Left lobe of liver (tissue), 2 donors: ENCODE measurements around the gene TMEM229B. TPM values are rescaled to one million over a fixed set of nuclear protein-coding genes. Genes with fewer than 3 reads are reported as not detected.

Source experiments
- ATAC-seq: fragments of 200-7000 bp; cut with Tn5 transposase; one replicate; pipeline ENCODE4 v1.9.1; 2020; ENCODE audit warnings: mild to moderate bottlenecking, moderate library complexity
- DNase-seq: peaks from one replicate; pipeline ENCODE4 v3.0.0-alpha.2; 2020; ENCODE audit warnings: low spot score
- total RNA-seq: library from RNA; stranded (reverse); gene quantifications from one replicate; pipeline ENCODE4 v1.2.1, GENCODE V29; 2021
- donor health status: DM: no; HTN: no; CAD: no; lungs with moderate emphysema.
- donor health status: DM: no; HTN: yes; CAD: no.

The TMEM229B gene
- total RNA-seq, 1 donor from 2014 or later = 0.93 TPM

DNA sequence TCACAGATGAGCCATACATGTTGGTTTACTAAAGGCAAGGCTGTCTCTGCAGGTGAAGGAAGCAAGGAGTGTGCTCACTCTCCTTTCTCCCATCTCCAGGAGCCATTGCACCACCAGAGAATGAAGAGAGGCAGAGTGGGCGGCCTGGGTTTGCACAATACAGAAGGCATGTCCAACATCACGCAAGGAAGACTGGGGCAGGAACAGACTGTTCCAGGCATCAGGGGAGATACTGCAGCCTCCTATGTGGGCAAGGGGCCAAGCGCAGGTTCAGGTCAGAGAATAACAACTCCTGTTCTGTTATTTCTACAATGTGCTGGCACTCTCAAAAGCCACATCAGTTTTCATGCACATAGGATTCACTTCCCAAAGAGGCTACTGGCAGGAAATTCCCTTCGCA, 1.7 kb upstream of the TMEM229B start:
- ATAC-seq = no peak

DNA sequence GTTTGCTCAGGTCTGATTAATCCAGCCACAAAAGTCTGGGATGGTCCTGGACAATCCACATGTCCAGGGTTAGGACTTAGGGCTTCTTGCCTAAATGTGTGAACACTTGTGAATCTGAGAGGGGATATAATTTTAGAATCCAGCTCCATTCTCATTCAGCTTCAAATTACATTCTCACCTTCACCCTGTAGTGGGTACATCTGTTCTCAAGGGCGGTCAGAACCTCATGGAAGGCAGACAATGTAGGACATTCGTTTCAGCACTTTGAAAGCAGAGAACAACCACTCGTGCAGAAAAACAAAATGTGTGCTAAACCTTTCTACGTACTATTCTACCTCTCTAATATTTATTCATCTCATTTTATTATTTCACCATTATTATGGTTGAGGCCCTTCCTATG, 1.2 kb downstream of the TMEM229B start:
- ATAC-seq (no peak), DNase-seq (no peak)

More for the DNA sequence above, 1.7 kb upstream of the TMEM229B start:
- DNase-seq = no peak

DNA sequence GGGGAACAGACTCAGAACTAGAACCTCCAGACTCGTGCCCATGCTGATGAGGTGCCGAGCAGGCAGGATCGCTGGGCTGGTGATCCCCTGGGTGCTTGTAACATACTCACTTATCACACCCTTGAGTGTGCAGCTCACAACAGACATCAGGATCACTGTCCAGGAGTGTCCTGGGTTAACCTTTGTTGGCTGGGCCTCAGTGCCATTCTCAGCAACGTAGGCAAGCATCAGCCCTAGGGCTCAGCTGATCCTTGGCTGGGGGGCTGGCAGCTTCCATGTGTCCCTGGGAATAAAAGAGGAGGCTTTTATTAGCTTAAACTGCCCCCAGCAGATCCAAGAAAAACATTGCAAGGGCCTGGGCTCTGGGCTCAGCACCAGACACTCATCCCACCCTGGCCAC, 1.6 kb downstream of the TMEM229B start:
- DNase-seq (no peak), ATAC-seq (no peak)

DNA sequence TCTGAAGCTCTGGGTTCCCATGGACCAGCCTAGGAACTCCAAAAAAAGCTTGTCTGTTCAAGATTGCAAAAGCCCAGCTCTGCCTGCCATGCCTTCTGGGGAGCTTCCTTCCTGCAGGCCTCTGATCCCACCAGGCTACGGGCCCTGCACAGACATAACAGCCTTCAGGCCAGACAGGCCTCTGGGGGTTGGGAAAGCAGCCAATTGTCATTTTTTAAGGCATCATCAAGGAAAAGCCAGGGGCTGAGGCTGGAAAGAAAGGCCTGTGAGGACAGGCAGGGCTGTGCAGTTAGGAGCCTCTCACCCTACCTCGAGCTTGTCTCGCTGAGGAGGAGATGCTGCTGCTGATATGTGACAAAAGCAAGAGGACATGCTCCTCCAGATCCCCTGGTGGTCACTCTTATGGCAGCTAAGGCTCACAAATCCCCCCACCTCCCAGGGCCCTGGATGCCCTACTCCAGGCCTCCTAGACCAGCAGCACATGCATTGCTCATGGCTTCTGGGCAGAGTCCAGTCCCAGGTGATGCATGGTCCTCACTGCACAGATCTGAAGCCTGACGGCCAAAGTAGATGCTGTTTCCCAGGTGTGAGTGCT, 2.9 kb downstream of the TMEM229B start:
- no peak for DNase-seq
- peak; percentile 46 for ATAC-seq

DNA sequence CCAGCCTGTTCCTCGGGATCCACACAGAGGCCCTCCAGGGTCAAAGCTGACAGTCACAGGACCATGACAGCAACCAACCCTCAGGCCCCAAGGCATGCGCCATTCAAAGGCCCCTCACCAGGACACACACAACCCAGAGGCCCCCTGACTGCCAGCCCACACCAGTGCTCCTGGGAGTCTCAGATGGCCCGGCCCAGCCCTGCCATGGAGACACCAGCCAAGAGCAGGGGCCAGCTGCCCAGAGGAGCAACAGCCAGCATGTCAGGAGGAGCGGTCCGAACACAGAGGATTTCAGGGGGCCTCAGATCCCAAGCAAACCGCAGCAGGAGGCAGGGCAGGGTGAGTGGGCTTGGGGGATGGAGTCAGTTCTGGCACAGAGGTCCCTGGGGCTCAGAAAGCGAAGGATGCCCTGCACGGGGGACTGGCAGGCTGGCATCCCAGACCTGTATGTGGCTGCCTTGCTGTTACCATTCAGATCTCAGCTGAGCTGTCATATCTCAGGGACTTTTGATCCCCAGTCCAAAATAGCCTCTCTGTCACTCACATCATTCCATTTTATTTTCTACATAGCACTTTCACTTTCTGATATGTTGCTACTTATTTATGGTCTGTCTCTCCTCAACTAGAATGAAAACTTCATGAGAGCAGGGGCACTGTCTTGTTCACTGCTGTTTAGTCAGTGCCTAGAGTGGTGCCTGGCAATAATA, 4.8 kb downstream of the TMEM229B start:
- no peak for ATAC-seq
- DNase-seq = no peak

DNA sequence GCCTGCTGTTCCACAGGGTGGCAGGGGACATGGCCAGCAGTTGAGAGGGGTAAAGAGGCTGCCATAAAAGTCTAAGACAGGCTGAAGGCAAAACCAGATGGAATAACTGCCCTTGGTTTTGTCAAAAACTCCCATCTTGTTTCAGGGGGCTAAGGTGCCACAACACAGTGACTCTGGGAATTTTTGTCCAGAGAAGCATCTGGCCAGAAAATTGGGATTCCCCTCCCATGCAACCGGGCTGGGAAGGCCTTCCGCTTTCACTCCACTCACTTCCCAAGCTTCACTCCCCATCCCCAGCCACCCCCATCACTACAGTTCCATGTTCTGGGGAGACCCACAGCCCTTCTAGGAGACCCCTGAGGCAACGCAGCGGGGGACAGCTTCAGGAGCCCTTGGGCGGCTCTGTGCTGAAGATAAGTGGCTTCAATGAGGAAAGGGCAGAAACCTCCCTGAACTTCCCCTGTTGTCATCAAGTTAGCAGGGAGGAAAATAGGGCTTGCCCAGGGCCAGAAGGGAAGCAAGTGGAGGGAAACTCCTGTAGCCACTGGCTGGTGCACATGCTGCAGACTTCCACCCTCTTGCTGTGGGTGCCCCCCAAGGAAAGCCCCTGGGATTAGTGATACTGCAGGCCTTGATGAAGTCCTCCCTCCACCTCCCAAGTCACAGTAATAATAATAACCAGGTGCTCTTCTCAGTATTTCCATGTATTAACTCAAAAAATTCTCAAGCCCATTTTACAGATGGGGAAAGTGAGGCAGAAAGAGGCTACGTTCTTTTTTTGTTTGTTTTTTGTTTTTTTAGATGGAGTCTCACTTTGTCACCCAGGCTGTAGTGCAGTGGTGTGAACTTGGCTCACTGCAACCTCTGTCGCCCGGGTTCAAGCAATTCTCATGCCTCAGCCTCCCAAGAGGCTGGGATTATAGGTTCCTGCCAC, 6.0 kb downstream of the TMEM229B start:
- DNase-seq = no peak
- no peak for ATAC-seq

DNA sequence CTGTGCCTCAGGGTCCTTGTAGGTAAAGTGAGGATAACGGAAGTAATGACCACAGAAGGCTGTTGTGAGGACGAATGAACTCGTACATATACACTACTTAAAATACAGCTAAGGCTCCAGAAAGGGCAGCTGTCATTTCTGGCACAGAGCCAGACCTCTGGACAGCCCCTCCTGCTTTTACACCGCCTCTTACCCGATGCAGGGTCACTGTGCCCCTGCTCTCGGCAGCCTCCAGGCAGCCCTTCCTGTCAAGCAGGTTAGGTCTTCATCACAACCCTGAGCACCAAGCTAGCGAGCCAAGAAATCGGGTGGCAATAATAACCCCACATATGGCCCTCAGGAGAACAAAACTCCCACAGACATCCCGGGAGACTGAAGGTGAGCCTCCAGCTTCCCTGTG, 8.5 kb downstream of the TMEM229B start:
- DNase-seq = no peak
- no peak for ATAC-seq

DNA sequence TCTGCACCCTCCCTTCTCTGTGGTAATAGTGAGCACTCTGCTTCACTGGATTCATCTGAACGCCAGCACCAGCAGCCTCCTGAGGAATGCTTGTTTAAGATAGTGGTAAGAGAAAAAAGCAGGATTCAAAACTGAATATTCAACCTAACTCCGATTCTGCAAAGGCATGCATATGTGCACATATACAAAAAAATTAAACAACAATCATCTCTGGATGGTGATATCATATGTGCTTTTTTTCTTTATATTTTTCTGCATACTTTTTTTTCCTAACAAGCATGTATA, 9.8 kb downstream of the TMEM229B start:
- no peak for ATAC-seq
- no peak for DNase-seq

DNA sequence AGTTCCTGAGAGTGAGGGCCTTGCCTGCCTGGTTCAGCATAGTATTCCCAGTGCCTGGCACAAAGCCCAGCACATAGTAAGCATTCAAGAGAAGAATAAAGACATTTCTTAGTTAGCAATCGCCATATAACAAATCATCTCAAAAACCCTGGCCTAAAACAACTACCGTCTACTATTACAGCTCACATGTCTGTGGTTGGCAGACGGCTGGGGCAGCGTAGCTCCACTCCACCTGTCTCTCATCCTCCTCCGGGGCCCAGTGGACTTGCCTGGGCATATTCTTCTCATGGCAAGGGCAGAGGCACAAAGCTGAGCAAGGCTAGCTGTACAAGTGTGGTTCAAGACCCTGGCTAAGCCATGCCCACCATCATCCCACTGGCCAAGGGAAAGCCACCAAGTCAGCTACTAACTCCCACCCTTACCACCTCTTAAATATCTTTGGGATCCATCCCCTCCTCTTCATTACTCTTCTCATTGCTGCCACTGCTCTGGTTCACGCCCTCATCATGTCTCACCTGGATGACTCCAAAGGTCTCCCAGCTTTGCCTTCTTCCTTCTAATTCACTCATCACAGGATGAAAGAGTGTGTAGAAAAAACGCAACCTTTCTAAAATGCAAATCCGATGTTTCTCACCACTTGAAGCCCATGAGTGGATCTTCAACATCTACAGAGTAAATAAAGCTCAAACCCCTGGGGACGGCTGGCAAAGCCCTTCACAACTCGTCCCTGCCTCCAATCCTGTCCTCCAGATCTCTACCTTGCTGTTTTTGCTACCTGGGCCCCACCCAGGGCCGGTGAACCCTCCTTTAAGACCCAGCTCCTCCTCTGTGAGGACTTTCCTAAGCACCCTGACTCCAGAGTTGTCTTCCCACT, 10.4 kb downstream of the TMEM229B start:
- ATAC-seq (no peak), DNase-seq (no peak)

DNA sequence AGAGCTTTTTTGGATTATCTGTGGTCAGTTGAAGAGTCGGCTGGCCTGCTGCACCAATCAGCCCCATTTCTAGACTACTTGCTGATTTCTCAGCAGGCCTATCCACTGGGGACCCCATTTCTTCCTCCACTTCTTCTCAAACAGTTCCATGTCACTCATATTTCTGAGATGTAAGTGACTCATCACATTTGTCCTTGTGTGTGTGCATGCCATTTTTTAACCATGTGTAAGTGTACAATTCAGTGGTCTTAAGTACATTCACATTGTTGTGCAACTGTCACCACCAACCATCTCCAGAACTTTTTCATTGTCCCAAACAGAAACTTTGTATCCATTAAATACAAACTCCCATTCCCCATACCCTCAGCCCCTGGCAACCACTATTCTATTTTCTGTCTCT, 14.2 kb downstream of the TMEM229B start:
- no peak for ATAC-seq
- no peak for DNase-seq

DNA sequence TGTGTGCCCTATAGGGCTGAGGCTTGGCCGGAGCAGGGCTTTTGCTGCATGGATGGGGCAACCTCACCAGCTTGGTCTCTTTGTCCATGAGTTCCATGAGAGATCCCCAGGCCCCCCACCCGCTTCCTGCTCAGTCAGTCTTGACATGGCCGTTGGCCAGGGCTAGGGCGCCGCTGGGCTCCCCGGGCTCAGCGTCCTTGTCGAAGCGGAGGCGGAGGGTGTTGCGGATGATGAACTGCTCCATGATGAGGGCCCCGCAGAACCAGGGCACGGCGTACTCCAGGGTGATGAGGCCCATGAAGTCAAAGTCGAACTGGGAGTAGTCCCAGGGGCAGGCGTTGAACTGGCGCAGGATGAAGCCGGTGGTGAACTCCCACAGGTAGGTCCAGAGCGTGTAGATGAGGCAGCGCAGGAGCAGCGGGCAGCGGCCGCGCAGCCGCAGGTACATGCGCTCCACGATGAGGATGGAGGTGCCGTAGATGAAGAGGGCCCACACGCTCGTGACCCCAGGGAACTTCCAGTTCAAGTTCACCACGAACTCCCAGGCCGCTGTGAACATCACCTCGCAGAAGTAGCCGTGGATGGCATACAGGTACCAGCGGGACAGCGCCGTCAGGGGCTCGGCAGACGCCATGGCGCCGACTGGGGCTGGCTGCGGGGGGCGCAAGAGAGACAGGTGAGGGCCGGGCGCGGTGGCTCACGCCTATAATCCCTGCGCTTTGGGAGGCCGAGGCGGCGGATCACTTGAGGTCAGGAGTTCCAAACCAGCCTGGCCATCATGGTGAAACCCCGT, 15.0 kb downstream of the TMEM229B start:
- no peak for DNase-seq
- no peak for ATAC-seq

DNA sequence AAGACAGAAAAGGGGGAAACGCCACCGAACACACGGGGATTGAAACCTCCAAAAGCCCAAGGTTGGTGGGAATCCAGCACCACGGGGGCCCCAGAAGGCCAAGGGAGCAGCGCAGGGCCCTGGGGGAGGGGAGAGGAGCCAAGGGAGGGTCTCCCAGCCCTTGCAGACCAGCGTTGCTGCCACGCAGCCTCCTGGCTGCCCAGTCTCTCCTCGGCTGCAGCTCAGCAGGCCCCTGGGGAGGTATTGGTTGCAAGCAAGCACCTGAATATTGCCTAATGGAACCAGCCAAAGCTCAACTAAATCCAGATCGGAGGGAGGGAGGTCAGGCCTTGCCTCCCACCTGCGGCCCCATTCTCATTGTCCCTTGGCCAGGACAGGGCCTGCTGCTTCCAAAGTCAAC, 15.8 kb downstream of the TMEM229B start:
- peak; percentile 76 for ATAC-seq
- no peak for DNase-seq

DNA sequence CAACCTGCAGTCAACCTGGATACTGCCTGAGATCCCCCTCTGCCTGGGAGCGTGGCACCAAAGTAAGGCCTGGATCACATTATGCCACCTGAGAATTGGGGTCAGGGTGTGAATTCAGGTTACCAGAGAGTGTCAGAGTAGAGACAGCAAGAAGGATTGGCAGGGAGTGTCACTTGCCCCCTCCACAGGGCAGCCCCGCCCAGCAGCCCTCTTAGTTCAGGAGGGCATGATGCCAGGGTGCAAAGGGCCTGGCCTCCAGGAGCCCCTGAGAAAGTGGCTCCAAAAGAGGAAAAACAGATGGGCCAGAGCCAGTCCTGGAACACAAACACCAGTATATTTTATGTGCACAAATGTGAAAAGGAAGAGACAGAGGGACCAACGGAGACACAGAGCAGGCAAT, 18.6 kb downstream of the TMEM229B start:
- ATAC-seq (no peak), DNase-seq (no peak)

DNA sequence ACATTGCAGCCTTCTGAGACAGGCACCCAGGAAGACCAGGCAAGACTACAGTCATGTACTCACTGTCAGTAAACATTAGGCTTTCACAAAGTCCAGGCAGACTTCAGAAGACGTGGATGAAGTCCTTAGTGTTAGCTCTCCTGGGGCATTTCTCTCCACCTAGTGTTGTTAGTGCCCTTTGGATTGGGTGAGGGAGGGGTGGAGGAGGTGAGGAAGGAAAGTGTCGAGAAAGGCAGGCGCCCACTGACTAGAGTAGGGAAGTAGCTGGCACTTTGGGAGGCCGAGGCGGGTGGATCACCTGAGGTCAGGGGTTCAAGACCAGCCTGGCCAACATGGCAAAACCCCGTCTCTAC, 20.2 kb downstream of the TMEM229B start:
- DNase-seq (no peak), ATAC-seq (no peak)

DNA sequence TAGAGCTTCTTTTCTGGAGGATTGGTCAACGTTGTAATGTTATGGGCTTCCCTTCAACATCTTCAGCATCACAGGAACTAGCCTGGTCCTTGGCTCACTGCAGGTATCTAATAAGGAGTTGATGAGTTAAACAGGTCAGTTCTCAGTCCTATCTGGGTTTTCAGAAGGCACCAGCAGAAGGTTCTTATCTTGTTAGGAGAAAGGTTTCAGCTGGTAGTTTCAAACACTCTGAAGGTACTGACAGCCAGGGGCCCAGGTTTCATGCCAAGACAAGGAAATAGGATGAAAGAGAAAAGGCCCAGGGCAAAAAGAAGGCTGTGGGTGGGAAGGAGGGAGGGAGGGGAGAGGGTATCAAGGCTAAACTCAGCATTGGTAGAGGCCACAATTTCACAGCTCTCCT, 21.4 kb downstream of the TMEM229B start:
- no peak for DNase-seq
- ATAC-seq = no peak

DNA sequence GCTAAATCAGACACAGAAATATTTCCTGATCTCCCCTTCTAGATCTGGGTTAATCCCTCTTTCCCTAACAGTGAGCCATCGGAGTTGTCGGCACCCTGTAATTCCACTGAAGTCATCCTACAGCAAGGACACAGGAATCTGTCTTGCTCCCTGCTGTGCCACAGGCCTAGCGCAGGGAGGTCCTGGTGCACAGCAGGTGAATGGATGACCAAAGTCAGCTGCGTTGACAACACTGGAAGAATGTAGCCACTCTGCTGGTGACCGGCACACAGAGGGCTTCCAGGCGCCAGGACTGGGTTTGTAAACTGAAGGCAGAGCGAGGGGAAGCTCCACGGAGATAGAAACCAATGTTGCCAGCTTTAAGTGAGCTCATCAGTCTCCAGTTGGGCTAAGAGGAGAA, 23.6 kb downstream of the TMEM229B start:
- ATAC-seq (no peak), DNase-seq (no peak)

DNA sequence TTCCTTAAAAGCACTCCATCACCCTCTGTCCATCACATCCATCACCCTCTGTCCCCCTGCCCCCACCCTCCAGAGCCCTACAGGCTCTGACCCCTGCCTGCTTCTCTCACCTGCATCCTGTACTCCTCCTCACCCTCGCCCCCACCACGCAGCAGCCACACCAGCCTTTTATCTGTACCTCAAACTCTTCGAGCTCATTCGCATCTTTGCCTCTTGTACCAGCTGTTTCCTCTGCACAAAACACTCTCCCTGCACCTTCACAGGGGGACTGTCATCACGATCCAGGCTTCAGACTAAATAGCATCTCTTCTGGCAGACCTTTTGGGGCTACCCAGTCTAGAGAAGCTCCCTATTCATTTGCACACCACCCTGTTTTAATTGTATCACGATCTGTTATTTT, 24.1 kb downstream of the TMEM229B start:
- DNase-seq (no peak), ATAC-seq (no peak)

DNA sequence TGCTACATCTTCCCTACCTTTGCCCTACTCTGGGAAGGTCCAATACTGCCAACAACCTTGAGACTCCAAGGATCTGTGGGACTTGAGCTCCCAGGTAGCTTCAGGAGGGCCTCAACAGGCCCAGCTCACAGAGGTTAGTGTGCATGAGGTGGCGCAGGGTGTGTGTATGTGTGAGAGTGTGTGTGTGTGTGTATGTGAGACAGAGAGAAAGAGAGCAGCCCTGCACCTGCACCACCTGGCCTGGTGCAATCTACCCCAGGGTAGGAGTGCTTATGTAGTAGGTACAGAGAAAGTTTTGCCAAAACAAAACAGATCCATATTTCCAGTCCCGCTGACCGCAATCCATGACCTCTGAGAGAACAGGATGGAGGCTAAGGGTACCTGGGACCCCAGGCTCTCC, 24.6 kb downstream of the TMEM229B start:
- DNase-seq = no peak
- no peak for ATAC-seq

DNA sequence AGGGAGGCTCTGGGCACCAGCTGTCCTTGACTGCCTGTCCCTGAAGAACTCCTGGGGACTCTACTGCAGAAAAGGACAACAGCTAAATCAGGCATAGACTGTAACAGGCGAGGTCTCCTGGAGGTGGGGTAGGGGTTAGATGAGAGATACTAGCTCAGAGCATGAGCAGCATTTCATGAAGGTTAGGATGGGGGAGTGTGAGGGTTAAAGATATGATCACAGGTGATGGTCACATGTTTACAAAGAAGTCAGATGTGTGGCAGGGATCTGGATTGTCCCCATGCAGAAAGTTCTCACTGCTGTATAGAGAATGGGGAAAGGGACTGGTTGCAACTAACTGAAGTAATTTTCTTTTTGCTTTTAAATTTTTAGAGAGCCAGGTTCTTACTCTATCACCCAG, 26.5 kb downstream of the TMEM229B start:
- ATAC-seq = no peak
- DNase-seq = no peak

DNA sequence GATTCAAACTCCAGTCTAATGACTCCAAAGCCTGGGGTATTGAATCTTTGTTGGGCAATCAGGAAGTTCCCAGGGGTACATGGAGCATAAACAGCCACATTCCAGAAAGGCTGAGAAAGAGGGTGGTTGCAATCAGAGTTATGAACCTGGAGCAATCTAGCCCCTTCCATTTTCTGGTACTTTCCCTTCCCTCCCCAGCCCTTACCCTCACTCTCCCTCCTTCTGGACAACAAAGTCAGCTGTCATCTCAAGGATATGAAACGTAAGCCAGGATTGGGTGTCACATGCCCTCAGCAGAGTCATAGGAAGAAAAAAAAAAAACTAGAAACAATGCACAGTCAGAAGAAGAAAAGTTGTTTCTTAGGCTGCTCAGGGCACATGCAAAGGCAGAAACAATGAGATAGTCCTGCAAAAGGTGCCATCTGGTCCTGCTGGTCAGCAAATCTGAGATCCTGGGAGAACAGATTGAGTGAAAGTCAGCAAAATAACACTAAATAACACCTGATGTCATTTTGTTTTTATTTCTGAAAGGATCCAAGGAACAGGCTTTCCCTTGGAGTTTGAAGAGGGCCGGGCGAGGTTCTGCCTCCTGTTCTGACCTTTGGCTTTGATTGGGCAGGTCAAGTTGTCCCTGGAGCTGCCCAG, 27.1 kb downstream of the TMEM229B start:
- no peak for ATAC-seq
- DNase-seq = no peak
